ENCODE results near the gene MB21D2. TPM values are rescaled to one million over a fixed set of nuclear protein-coding genes. Genes with fewer than 3 reads are reported as not detected.

The MB21D2 gene
- total RNA-seq, 1 experiment from 2014 or later: 2.8 TPM

GRCh38 chr3:192799721-192800120 is 117.9 kb downstream of the MB21D2 start:
- Histone ChIP-seq H4K20me1 (ENCODE audit: insufficient read depth) (0 out of 2 replicates have a peak, but pooled peaks cover 6% of the 10 kb centered on the region), H3K36me3 (ENCODE audit: control insufficient read depth in 1 of 2, insufficient read depth in 2 of 2, low read length in 2 of 2) (no peaks in the 10 kb centered on the region), H2AFZ (ENCODE audit: low read depth, low read length, poor library complexity, severe bottlenecking) (no peak overlapping the region), H3K27me3 (ENCODE audit: insufficient read depth, low read length) (no peaks in the 10 kb centered on the region), H3K27ac (ENCODE audit: low read depth, low read length) (no peak overlapping the region), H3K9me2 (ENCODE audit: insufficient read depth) (no peaks in the 10 kb centered on the region), H3K4me3 (replicated peaks in 1 of 2; ENCODE audit: low read depth in 1 of 2, low read length in 2 of 2) (no peak overlapping the region), H3K4me1 (ENCODE audit: control insufficient read depth in 1 of 2, insufficient read depth in 2 of 2, low read length in 2 of 2) (no peaks in the 10 kb centered on the region), H3K9me3 (ENCODE audit: control insufficient read depth in 1 of 2, insufficient read depth in 1 of 2, low read depth in 1 of 2, low read length in 2 of 2) (no peaks in the 10 kb centered on the region), H3K79me2 (ENCODE audit: insufficient read depth, low read length) (no peaks in the 10 kb centered on the region), H3K9ac (ENCODE audit: low read length) (no peak overlapping the region), H3K4me2 (ENCODE audit: low read length) (no peak overlapping the region)
- ChIA-PET RAD21 (ENCODE audit: low non-redundant PET in 1 of 2, low total read pairs in 2 of 2, uncharacterized antibody in 2 of 2, unreplicated experiment in 2 of 2) (no interaction called here), POLR2A (no interaction called here), CTCF (no interaction called here)
- DNase-seq (ENCODE audit: low read depth, low spot score) (no peak), ATAC-seq (no peak)
- intact Hi-C loops (cut with micrococcal nuclease): no loop called here
- no peak for TF ChIP-seq CEBPB (IDR thresholded peaks at IDR 0.05; ENCODE audit: low read depth)
- no peak for TF ChIP-seq EZH2 (IDR thresholded peaks at IDR 0.05)
- TF ChIP-seq ZFX (IDR thresholded peaks at IDR 0.05): no peak
- no peak for TF ChIP-seq TCF7L2 (IDR thresholded peaks at IDR 0.05; ENCODE audit: borderline replicate concordance, extremely low read depth, insufficient read depth, insufficient read length)
- TF ChIP-seq ZNF274 (IDR thresholded peaks at IDR 0.05; ENCODE audit: low read depth, low read length): no peak
- no peak for TF ChIP-seq POLR2A (IDR thresholded peaks at IDR 0.05; ENCODE audit: borderline replicate concordance, extremely low read depth, insufficient read depth, insufficient read length)
- no peak for TF ChIP-seq ATF3 (IDR thresholded peaks at IDR 0.05)
- no peak for TF ChIP-seq CBX3 (IDR thresholded peaks at IDR 0.05; ENCODE audit: low read depth)
- no peak for TF ChIP-seq JUND (IDR thresholded peaks at IDR 0.05)
- TF ChIP-seq SRF (IDR thresholded peaks at IDR 0.05; ENCODE audit: low read depth): no peak
- TF ChIP-seq FOSL1 (IDR thresholded peaks at IDR 0.05; ENCODE audit: low read depth): no peak
- TF ChIP-seq REST (IDR thresholded peaks at IDR 0.05; ENCODE audit: low read depth): no peak
- TF ChIP-seq RAD21 (IDR thresholded peaks at IDR 0.05; ENCODE audit: low read depth): no peak
- TF ChIP-seq MAX (IDR thresholded peaks at IDR 0.05): no peak
- TF ChIP-seq CTCF (IDR thresholded peaks at IDR 0.05 in 2 of 3, conservative IDR thresholded peaks at IDR 0.05 in 1 of 3; ENCODE audit: borderline replicate concordance in 1 of 3, insufficient read depth in 1 of 3, low read depth in 2 of 3, low read length in 2 of 3): no peak
- no peak for TF ChIP-seq ELF1 (IDR thresholded peaks at IDR 0.05; ENCODE audit: borderline replicate concordance, low read depth)
- TF ChIP-seq SP1 (IDR thresholded peaks at IDR 0.05; ENCODE audit: low read depth): no peak
- BruUV-seq (replicated peaks): no TSS peak

All from HCT116 (cell line).